Fibroblast of peridontal ligament (primary cell): ENCODE results near the gene DPP10.
"Not testable (repeated sequence)": the region's sequence is repeated elsewhere in the genome, so short reads cannot be mapped to it uniquely, and the experiment has no call there.

Experiments
- DNase-seq: peaks from one replicate; pipeline ENCODE4 v3.0.0-alpha.2; 2010; ENCODE audit errors: extremely low read depth

DPP10 gene

GRCh38 chr2:114515882-114516281 is 73.4 kb downstream of the DPP10 start:
- DNase-seq = no peak

DNA sequence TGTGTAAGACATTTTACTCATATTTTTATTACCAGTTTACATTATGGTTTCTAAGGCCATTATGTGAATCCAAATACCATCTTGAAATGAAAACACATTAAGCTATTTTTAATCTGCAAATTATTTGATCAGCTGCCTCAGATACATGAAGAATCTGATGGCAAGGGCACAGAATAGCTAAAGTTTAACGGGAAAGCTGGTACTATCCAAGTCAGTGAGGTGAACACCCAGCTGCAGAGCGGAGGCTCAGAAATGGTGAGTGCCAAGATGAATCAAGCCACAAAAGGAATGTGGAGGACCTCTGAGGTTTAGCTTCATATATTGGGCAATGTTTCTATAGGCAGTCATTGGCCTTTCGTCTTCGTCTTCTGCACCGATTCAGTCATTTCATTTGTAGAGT is 75.1 kb downstream of the DPP10 start:
- DNase-seq = no peak

- DNase-seq = no peak
Observed at GRCh38 chr2:114518738-114519137, 76.3 kb downstream of the DPP10 start.

DNA sequence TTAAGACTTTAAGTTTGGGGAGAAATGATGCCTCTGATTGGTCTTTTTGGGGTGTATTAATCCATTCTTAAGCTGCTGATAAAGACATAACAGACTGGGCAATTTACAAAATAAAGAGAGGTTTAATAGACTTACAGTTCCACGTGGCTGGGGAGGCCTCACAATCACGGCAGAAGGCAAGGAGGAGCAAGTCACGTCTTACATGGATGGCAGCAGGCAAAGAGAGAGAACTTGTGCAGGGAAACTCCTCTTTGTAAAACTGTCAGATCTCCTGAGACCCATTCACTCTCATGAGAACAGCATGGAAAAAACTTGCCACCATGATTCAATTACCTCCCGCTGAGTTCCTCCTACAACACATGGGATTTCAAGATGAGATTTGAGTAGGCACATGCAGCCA is 80.2 kb downstream of the DPP10 start:
- DNase-seq = not testable (repeated sequence)

DNA sequence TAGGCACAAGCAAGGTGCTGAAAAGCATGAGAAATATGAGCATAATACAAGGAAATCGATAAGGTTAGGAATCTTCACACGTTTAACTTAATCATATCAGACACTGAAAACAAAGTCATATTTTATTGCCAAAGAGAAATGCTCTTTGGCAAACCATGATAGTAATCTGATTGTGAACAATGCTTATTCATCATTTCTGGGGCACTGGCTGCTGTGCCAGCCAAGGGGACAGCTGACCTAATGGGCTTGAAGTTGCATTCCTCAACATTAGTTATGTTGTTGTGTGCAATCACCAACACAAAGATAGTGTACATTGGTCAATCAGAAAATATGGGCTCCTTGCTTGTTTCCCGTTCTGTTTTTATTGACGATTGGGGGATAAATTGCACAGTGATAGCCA is 83.5 kb downstream of the DPP10 start:
- no peak for DNase-seq

DNA sequence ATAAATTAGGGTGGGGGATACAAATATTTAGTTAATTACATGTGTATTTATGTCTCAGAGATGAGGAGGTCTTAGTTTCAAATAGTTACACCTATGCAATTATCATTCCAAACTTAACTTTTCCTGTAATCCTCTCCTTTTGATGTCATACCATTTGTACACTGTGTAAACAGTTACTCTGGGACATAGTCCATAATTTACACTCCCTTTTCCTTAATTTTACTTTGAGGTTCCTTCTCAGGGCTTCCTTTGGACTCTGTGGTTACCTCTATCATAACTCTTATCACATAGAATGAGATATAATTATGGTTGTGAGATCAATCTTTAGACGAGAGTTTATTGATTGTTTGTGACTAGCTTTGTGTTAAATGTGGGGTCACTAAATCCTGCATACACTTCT is 84.4 kb downstream of the DPP10 start:
- no peak for DNase-seq

- no peak for DNase-seq
Observed at GRCh38 chr2:114527330-114527983, 85.0 kb downstream of the DPP10 start.

DNA sequence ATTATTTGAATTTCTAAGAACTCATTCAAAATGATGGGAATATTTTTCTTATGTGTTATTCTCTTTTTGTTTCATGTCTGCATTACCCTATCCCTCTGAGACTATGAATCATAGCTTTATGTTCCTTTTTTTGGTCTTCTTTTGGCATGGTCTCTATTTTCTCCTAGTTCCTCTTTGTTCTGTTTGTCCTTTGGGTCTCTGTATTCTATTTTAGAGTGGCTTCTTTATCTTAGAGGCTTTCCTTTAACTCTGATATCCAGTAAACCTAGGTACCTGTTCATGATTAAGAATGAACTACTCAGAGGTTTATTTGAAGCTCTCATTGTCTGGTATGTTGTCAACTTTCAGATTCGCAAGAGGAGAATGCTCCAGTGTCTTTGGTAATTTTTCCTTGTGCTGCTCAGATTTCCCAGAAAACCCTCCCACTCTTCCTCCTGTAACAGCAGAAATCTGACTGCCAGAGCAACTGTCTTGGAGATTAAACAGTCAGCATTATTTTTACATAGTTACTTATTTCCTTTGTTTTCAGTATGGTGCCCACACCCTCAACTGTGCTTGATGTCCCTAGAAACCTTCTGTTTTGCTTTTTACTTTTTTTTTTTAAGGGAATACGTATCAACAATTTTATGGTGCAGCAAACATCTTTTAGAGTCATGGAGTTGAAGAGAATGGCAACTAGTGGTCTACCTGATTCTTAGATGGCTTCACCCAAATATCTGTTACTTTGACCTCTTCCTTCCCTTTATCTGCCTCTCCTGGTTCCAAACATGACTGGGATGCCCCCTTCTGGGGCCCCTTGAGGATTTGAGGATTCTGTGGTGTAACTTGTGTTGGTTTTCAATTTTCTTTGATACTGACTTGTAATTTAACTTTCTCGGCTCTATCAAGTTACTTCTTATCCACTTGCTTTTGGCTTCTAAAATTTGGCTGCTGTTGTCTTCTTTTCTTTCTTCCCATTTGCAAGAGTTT is 92.0 kb downstream of the DPP10 start:
- DNase-seq = no peak

DNA sequence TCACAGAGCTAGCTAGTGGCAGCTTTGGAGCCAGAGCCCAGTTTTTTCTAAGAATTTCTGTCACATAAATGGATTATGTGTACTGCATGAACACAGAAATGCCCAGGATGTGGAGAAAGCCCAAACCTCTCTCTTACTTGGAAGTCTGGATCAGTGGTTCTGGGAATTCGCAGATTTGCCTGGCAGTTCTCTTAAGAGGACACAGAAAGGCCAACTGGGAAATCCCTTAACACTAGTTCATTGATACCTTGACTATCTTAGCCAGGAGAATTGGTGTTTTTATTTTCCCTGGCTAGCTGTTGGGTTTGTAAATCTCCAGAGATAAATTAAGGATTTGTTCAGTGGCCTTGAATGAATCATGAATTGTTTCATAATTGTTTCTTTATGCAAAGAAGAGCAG is 95.3 kb downstream of the DPP10 start:
- no peak for DNase-seq

DNA sequence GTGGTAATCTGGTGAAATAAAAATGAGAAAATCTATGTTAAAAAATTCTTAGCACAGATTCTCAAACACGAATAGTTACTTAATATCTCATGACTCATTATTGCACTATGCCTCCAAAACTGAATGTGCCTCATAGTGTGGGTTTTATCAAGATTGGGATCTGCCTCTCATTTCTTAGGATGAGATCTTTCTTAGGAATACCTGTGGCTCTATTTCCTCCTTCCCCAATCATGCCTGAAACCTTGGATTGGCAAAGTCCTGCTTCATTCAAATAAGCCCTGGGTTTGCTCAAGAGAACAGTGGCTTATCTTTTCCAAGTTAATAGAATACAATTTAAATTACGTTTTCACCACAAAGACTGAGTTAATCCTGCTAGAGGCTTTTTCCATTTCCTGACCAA is 100.3 kb downstream of the DPP10 start:
- DNase-seq = no peak

DNA sequence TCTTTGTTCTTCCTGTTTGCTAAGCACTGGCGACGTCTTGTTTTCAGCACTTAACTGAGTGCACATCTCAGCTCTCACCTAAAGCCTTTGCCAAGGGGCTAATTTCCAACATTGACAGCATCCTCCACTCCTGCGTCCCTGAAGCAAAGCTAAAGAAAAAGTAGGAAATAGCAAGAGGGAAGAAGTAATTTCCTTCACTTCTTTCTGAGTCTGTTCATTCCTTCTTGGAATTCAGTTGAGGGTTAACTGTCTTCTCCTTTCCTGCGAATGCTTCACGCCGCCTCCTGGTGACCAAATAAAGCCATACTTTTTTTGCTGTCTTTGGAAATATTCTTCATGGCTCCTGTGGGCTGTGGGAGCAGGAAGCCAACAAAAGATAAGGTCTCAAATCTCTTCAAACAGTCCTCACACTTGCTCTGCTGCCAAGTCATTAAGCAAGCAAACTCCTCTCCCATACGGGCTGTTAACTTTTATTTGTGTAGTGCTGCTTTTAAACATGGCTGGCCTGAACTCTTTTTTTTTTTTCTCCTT is 100.9 kb downstream of the DPP10 start:
- DNase-seq = no peak

DNA sequence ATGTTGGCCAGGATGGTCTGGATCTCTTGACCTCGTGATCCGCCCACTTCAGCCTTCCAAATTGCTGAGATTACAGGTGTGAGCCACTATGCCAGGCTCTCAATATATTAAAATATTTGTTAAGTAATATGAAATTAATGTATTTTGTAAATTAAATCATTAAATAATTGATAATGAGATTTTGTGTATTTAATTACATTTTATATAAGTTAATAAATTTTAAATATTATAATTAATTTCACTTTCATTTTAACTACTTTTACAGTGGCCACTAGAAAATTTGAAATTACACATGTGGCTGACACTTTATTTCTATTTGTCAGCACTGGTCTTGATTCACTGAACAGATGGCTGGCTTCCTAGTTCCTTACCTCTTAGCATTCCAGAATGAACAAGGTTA is 102.6 kb downstream of the DPP10 start:
- no peak for DNase-seq

DNA sequence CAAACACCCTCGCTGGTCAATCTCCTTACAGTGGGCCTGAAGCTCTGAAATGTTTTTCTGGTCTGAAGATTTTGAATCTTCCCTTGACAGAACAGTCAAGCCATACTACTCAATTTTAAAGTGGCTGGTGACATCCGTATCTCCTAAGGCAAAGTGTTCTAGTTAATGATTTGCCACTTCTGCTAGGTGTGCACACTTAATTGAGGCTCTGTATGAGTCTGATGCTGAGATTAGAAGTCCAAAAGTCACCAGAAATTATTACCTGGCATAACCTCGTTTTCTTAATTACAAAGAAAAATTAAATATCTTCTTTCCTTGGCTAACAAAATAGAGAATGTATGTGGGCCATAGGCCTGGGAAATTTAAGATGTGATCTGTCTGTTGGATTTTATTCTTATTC is 104.1 kb downstream of the DPP10 start:
- DNase-seq = no peak

DNA sequence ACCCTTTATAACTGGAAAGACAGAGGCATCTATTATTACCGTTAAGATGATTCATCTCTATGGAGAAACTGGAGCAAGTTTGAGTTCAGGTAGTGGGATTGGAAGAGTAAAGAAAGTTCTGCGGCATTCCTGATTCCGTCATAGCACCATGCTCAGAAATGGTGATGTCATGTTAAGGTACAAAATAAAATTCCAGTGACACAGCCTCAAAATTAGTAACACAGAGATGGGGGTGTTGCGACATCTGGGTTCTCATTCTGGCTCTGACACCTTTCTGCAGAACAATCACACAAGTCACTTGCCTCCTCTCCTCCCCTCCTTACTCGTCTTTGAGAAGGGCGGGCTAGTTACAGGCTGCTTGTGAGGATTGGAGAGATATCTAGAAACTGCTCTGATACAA is 105.7 kb downstream of the DPP10 start:
- DNase-seq = no peak

DNA sequence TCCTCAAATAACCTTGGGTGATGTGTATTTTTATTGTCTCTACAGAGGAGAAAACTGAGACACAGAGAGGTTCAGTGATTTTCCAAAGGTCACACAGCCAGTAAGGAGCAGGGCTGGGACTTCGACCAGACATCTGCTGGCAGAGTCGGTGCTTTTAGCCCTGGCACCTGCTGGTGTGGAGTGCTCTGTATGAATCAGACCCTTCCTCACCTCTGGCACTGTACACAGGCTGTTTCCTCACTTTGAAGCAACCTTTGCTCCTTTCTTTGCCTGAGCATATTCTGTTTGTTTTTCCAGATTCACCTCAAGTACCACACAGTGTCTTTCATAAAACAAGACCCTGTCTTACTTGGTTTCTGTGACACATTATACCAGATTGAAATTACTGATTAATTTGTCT is 107.9 kb downstream of the DPP10 start:
- DNase-seq = no peak

- DNase-seq = peak; percentile 50
Observed at GRCh38 chr2:114550895-114551793, 108.7 kb downstream of the DPP10 start.

- no peak for DNase-seq
Observed at GRCh38 chr2:114553027-114553426, 110.6 kb downstream of the DPP10 start.

- DNase-seq = no peak
Observed at GRCh38 chr2:114569166-114569565, 126.7 kb downstream of the DPP10 start.

- no peak for DNase-seq
Observed at GRCh38 chr2:114577657-114578056, 135.2 kb downstream of the DPP10 start.

- DNase-seq = no peak
Observed at GRCh38 chr2:114579542-114579941, 137.1 kb downstream of the DPP10 start.

DNA sequence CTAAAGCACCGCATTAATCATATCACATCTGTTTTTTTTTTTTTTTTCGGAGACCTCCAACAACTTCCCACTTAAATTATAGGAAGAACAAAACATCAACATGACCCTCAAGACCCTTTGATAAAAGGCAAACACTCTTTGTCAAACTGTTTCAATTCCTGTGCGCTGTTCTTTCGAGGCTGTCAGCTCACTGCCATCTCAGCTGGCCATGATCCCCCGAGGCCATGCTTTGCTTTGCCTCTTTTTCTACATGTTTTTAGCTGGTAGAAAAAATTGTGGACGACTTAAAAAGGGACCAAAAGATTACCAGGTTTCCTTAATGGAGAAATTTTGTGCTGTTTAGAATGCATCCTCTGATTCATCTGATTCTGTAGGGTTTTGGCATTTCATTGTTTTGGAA is 138.2 kb downstream of the DPP10 start:
- no peak for DNase-seq

DNA sequence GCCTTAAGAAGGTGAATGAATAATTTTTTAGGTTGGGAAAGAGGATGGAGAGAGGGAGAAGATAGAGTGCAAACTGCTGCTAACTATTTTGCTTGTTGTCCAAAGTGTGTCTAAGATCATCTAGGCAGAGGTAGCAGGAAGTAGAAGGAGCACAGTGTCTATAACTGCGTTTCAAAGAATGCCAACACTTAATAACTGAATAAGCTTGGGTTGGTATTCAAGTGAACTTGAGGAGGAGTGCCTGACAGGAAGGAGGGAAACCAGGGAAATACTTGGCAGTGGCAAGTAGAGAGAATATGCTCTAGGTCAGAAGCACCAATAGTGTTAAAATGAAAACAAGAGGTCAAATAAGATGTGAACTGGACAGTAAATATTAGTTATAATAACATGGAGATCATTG is 155.9 kb downstream of the DPP10 start:
- no peak for DNase-seq
